ENCODE results near the gene COMT. TPM values are rescaled to one million over a fixed set of nuclear protein-coding genes. Genes with fewer than 3 reads are reported as not detected.

COMT gene
- total and polyA plus RNA-seq, 9 of the 15 experiments (the other 6 are each of a cell fraction or from before 2014, with no cell fraction given): 12.5 to 351 (median 155) TPM

DNA sequence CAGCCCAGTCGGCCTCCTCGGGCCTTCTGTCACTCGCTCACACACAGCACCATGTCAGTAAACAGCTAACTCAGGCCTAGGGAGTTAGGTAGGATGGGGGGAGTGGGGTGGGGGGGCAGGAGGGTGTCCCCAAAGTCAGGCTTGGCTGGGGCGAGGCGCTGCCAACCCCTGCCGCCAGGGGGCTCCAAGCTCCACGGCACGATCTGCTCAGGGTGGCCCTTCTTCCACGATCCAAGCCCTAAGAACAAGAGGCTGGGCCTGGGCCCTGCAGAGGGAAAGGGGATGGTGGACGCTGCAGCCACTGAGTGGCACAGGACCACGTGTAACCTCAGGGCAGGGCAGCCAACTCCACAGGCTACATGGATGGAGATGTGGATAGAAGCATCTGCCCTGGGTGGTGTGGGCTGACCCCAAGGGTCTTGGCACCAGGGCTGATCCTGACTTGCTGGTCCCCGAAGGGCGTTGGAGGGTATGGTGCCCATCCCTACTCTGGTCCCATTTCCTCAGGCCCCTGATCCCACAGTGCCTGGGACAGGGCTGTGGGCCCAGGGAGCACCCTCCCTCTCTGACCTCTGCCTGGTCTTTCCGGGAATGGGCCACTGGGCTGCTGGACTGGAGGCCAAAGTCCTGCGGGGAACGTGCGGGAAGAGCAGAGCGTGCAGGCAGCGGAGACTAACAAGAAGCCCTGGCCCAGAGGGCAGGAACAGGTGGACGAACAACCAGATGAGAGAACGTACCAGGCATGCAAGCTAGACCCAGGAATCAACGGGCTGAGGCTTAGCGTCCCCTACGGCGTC, 29.1 kb downstream of the COMT start (continued):
- TF ChIP-seq HOMEZ (CRISPR knock-in tag; IDR thresholded peaks at IDR 0.05) (0 out of 2 replicates have a peak, but pooled peaks have one; percentile 22), ZNF239 (CRISPR knock-in tag; IDR thresholded peaks at IDR 0.05) (peak; percentile 33; the same call in 1 of the 2 replicates), SLC30A9 (CRISPR knock-in tag; IDR thresholded peaks at IDR 0.05) (no peak), PRPF4 (IDR thresholded peaks at IDR 0.05; ENCODE audit: insufficient read depth, low read depth, low read length, poor library complexity, severe bottlenecking) (no peak), BRCA1 (IDR thresholded peaks at IDR 0.05) (no peak), BRCA1 (CRISPR knock-in tag; IDR thresholded peaks at IDR 0.05) (no peak), CEBPG (CRISPR knock-in tag; IDR thresholded peaks at IDR 0.05) (no peak), CEBPG (tag; conservative IDR thresholded peaks at IDR 0.05 in 1 of 2, IDR thresholded peaks at IDR 0.05 in 1 of 2) (no peak), GABPB1 (CRISPR knock-in tag; IDR thresholded peaks at IDR 0.05) (no peak), MEF2D (tag; conservative IDR thresholded peaks at IDR 0.05; ENCODE audit: low read depth) (no peak), KDM2B (CRISPR knock-in tag; IDR thresholded peaks at IDR 0.05) (0 out of 2 replicates have a peak, but pooled peaks have one; percentile 56), ZNF146 (CRISPR knock-in tag; IDR thresholded peaks at IDR 0.05; ENCODE audit: unreplicated experiment) (no peak), TCF7L2 (IDR thresholded peaks at IDR 0.05; ENCODE audit: low read depth, low read length) (0 out of 2 replicates have a peak, but pooled peaks have one; percentile 51), ERF (CRISPR knock-in tag; IDR thresholded peaks at IDR 0.05) (peak; percentile 62; the same call in 1 of the 2 replicates), DACH1 (IDR thresholded peaks at IDR 0.05; ENCODE audit: partially characterized antibody) (no peak), SRSF3 (IDR thresholded peaks at IDR 0.05; ENCODE audit: insufficient read depth, low read length) (no peak), CCAR2 (IDR thresholded peaks at IDR 0.05; ENCODE audit: low read depth, low read length) (no peak), HNRNPH1 (optimal IDR thresholded peaks at IDR 0.05; ENCODE audit: low read depth, low read length) (no peak), HNRNPL (IDR thresholded peaks at IDR 0.05; ENCODE audit: low read depth, low read length) (no peak)
- TF ChIP-seq, protein P1, sequence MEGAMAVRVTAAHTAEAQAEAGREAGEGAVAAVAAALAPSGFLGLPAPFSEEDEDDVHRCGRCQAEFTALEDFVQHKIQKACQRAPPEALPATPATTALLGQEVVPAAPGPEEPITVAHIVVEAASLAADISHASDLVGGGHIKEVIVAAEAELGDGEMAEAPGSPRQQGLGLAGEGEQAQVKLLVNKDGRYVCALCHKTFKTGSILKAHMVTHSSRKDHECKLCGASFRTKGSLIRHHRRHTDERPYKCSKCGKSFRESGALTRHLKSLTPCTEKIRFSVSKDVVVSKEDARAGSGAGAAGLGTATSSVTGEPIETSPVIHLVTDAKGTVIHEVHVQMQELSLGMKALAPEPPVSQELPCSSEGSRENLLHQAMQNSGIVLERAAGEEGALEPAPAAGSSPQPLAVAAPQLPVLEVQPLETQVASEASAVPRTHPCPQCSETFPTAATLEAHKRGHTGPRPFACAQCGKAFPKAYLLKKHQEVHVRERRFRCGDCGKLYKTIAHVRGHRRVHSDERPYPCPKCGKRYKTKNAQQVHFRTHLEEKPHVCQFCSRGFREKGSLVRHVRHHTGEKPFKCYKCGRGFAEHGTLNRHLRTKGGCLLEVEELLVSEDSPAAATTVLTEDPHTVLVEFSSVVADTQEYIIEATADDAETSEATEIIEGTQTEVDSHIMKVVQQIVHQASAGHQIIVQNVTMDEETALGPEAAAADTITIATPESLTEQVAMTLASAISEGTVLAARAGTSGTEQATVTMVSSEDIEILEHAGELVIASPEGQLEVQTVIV (CRISPR knock-in tag; IDR thresholded peaks at IDR 0.05; ENCODE audit: borderline replicate concordance): no peak
- TF ChIP-seq, protein P2, sequence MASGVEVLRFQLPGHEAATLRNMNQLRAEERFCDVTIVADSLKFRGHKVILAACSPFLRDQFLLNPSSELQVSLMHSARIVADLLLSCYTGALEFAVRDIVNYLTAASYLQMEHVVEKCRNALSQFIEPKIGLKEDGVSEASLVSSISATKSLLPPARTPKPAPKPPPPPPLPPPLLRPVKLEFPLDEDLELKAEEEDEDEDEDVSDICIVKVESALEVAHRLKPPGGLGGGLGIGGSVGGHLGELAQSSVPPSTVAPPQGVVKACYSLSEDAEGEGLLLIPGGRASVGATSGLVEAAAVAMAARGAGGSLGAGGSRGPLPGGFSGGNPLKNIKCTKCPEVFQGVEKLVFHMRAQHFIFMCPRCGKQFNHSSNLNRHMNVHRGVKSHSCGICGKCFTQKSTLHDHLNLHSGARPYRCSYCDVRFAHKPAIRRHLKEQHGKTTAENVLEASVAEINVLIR (CRISPR knock-in tag; IDR thresholded peaks at IDR 0.05): no peak
